ENCODE measurements around the gene FIZ1.
"Not testable (repeated sequence)": the region's sequence is repeated elsewhere in the genome, so short reads cannot be mapped to it uniquely, and the experiment has no call there.

The FIZ1 gene

DNA sequence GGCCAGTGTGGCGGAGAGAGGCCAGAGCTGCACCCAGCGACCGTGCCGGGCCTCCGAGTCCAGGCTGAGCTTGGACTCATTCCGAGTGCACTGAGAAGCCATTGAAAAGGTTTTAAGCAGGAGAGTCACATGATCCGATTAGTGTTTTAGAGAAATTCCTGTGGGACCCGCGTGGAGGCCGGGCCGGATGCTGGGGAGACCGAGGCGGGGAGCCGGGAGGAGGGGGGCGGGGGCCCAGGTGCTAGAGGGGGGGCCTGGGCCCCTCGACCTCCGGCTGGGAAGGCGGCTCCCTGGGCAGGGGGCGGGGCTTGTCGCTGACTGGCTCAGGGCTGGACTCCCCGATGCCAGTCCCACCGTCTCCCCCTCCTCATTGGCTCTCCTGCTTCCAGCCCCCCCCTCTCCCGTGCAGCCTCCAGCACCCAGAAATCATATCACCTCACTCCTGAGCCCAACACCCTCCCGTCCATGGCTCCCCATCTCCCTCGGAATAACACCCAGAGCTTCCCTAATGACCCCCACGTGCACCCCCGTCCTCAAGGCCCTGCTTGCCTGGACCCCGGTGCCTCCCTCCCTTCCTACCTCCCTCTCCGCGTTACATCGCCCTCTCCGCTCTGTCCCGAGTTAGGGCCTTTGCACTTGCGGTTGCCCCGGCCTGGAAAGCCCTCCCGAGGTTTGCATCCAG lies 13.5 kb downstream of the FIZ1 start:
- no peaks in the 10 kb centered on the region for H3K9me3 ChIP-seq (ENCODE audit: control insufficient read depth in 2 of 2, low read length in 2 of 2)
- H3K27ac ChIP-seq (ENCODE audit: low read depth in 2 of 2, low read length in 2 of 2), result peak overlapping the region in 1 of 2 donors; percentile 16
- H3K9ac ChIP-seq (ENCODE audit: low read depth in 1 of 2, low read length in 2 of 2), result peak overlapping the region in 1 of 2 donors; percentile 20
- peaks cover 0 to 11% of the 10 kb centered on the region in 2 donors for H3K27me3 ChIP-seq (ENCODE audit: control insufficient read depth in 2 of 2, insufficient read depth in 2 of 2, low read length in 2 of 2)
- peaks cover 20 to 21% of the 10 kb centered on the region in 2 donors for H3K4me1 ChIP-seq (ENCODE audit: control insufficient read depth in 2 of 2, insufficient read depth in 2 of 2, low read length in 2 of 2)
- peak overlapping the region; percentile 22 to 60 for H3K4me3 ChIP-seq (ENCODE audit: low read length in 2 of 2)
- no peaks in the 10 kb centered on the region for H3K36me3 ChIP-seq (ENCODE audit: control insufficient read depth in 2 of 2, insufficient read depth in 2 of 2, low read length in 2 of 2)

DNA sequence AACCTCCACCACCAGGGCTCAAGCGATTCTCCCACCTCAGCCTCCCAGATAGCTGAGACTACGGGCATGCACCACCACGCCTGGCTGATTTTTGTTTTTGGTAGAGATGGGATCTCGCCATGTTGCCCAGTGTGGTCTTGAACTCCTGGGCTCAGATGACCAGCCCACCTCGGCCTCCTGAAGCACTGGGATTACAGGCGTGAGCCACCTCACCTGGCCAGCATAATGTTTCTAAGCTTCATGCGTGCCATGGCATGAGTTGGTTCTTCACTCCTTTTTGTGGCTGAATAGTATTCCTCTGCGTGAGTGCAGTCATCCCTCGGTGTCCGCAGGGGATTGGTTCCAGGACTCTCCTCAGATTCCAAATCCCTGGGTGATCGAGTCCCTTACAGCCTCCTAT lies 14.4 kb downstream of the FIZ1 start:
- H3K9me3 ChIP-seq (ENCODE audit: control insufficient read depth in 2 of 2, low read length in 2 of 2), result no peaks in the 10 kb centered on the region
- H3K36me3 ChIP-seq (ENCODE audit: control insufficient read depth in 2 of 2, insufficient read depth in 2 of 2, low read length in 2 of 2), result no peaks in the 10 kb centered on the region
- no peak overlapping the region for H3K9ac ChIP-seq (ENCODE audit: low read depth in 1 of 2, low read length in 2 of 2)
- H3K4me3 ChIP-seq (ENCODE audit: low read length in 2 of 2), result no peak overlapping the region
- no peak overlapping the region for H3K27ac ChIP-seq (ENCODE audit: low read depth in 2 of 2, low read length in 2 of 2)
- peaks cover 0 to 11% of the 10 kb centered on the region in 2 donors for H3K27me3 ChIP-seq (ENCODE audit: control insufficient read depth in 2 of 2, insufficient read depth in 2 of 2, low read length in 2 of 2)
- H3K4me1 ChIP-seq (ENCODE audit: control insufficient read depth in 2 of 2, insufficient read depth in 2 of 2, low read length in 2 of 2), result peaks cover 20 to 21% of the 10 kb centered on the region in 2 donors

DNA sequence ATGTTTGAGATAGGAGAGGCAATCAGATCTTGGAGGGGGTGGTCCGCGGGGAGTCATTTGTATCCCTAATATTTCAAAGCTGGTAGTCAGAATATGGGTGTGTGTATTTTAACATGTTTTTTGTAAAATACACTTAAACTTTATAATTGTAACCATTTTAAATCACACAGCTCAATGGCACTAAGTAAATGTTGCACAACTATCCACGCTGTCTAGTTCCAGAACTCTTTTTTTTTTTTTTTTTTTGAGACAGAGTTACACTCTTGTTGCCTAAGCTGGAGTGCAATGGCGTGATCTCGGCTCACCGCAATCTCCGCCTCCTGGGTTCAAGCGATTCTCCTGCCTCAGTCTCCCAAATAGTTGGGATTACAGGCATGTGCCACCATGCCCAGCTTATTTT lies 15.4 kb downstream of the FIZ1 start:
- Histone ChIP-seq H3K27me3 (ENCODE audit: control insufficient read depth in 2 of 2, insufficient read depth in 2 of 2, low read length in 2 of 2) (peaks cover 0 to 11% of the 10 kb centered on the region in 2 donors), H3K4me1 (ENCODE audit: control insufficient read depth in 2 of 2, insufficient read depth in 2 of 2, low read length in 2 of 2) (peaks cover 20 to 21% of the 10 kb centered on the region in 2 donors)
- not testable (repeated sequence) for H3K4me3 ChIP-seq (ENCODE audit: low read length in 2 of 2); H3K9ac ChIP-seq (ENCODE audit: low read depth in 1 of 2, low read length in 2 of 2); H3K9me3 ChIP-seq (ENCODE audit: control insufficient read depth in 2 of 2, low read length in 2 of 2); H3K36me3 ChIP-seq (ENCODE audit: control insufficient read depth in 2 of 2, insufficient read depth in 2 of 2, low read length in 2 of 2); H3K27ac ChIP-seq (ENCODE audit: low read depth in 2 of 2, low read length in 2 of 2)

DNA sequence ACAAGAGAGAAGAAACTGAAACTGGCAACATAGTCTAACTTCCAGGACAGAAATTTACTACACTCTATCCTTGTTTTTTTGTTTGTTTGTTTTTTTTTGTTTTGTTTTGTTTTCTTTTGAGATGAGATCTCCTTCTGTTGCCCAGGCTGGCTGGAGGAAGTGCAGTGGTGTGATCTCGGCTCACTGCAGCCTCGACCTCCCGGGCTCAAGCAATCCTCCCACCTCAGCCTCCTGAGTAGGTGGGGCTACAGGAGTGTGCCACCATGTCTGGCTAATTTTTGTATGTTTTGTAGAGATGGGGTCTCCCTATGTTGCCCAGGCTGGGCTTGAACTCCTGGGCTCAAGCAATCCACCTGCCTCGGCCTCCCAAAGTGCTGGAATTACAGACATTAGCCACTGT lies 17.0 kb downstream of the FIZ1 start:
- H3K36me3 ChIP-seq (ENCODE audit: control insufficient read depth in 2 of 2, insufficient read depth in 2 of 2, low read length in 2 of 2); H3K9ac ChIP-seq (ENCODE audit: low read depth in 1 of 2, low read length in 2 of 2); H3K9me3 ChIP-seq (ENCODE audit: control insufficient read depth in 2 of 2, low read length in 2 of 2); H3K27ac ChIP-seq (ENCODE audit: low read depth in 2 of 2, low read length in 2 of 2); H3K4me3 ChIP-seq (ENCODE audit: low read length in 2 of 2): not testable (repeated sequence)
- Histone ChIP-seq H3K27me3 (ENCODE audit: control insufficient read depth in 2 of 2, insufficient read depth in 2 of 2, low read length in 2 of 2) (peaks cover 0 to 11% of the 10 kb centered on the region in 2 donors), H3K4me1 (ENCODE audit: control insufficient read depth in 2 of 2, insufficient read depth in 2 of 2, low read length in 2 of 2) (peaks cover 20 to 21% of the 10 kb centered on the region in 2 donors)

DNA sequence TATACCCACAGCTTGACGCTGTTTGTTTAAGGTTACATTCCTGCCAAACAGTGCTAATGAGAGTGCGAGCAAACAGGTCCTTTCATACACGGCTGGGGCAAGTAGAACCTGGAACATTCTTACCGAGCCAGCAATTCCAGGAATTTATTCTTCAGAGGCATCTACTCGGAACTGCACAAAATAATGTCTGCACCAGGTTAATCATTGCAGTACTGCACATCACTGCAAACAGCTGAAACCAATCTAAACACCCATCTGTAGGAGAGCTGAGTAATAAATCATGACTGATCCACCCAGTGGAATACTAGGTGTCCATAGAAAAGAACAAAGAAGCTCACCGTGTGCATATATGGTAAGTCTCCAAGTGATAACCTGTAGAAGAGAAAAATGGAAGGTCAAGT lies 17.5 kb downstream of the FIZ1 start:
- H3K4me1 ChIP-seq (ENCODE audit: control insufficient read depth in 2 of 2, insufficient read depth in 2 of 2, low read length in 2 of 2), result peaks cover 17 to 18% of the 10 kb centered on the region in 2 donors
- H3K27ac ChIP-seq (ENCODE audit: low read depth in 2 of 2, low read length in 2 of 2), result no peak overlapping the region
- H3K9me3 ChIP-seq (ENCODE audit: control insufficient read depth in 2 of 2, low read length in 2 of 2), result no peaks in the 10 kb centered on the region
- H3K9ac ChIP-seq (ENCODE audit: low read depth in 1 of 2, low read length in 2 of 2), result no peak overlapping the region
- peaks cover 0 to 11% of the 10 kb centered on the region in 2 donors for H3K27me3 ChIP-seq (ENCODE audit: control insufficient read depth in 2 of 2, insufficient read depth in 2 of 2, low read length in 2 of 2)
- peak overlapping the region in 1 of 2 donors; percentile 82 for H3K4me3 ChIP-seq (ENCODE audit: low read length in 2 of 2)
- peaks cover 4 to 5% of the 10 kb centered on the region in 2 donors for H3K36me3 ChIP-seq (ENCODE audit: control insufficient read depth in 2 of 2, insufficient read depth in 2 of 2, low read length in 2 of 2)

DNA sequence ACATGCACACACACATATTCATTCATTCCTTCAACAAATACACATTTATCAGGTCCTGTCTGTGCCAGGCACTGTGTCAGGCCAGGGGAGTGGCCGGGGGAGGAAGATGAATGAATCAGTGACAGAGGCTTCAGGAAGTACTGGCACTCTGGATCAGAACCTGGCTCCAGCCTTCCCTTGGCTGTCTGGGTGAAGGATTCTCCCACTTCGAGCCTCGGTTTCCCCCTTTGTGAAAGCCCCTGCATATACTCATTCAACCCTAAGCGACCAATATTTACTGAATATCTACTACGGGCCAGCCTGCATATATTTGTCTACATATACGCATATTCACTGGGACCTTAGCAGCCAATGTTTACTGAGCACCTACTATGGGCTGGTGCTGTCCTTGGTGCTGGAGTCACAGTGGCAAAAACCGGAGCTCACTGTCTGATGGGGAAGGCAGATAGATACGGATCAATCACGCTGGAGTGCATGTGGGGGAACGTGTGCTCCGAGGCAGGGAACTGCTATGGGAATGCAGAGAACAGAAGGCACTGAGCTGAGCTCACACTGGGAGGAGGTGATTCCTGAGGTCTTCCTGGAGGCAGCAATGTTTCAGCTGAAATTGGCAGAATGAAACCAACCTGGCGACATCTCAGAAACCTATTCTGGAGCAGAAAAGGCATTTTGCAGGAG lies 18.0 kb downstream of the FIZ1 start:
- Histone ChIP-seq H3K9ac (ENCODE audit: low read depth in 1 of 2, low read length in 2 of 2) (peak overlapping the region; percentile 73 to 81), H3K36me3 (ENCODE audit: control insufficient read depth in 2 of 2, insufficient read depth in 2 of 2, low read length in 2 of 2) (peaks cover 4 to 6% of the 10 kb centered on the region in 2 donors), H3K4me1 (ENCODE audit: control insufficient read depth in 2 of 2, insufficient read depth in 2 of 2, low read length in 2 of 2) (peaks cover 13 to 16% of the 10 kb centered on the region in 2 donors), H3K27ac (ENCODE audit: low read depth in 2 of 2, low read length in 2 of 2) (peak overlapping the region; percentile 54 to 81), H3K9me3 (ENCODE audit: control insufficient read depth in 2 of 2, low read length in 2 of 2) (no peaks in the 10 kb centered on the region), H3K27me3 (ENCODE audit: control insufficient read depth in 2 of 2, insufficient read depth in 2 of 2, low read length in 2 of 2) (peaks cover 0 to 11% of the 10 kb centered on the region in 2 donors), H3K4me3 (ENCODE audit: low read length in 2 of 2) (peak overlapping the region; percentile 76 to 82)

DNA sequence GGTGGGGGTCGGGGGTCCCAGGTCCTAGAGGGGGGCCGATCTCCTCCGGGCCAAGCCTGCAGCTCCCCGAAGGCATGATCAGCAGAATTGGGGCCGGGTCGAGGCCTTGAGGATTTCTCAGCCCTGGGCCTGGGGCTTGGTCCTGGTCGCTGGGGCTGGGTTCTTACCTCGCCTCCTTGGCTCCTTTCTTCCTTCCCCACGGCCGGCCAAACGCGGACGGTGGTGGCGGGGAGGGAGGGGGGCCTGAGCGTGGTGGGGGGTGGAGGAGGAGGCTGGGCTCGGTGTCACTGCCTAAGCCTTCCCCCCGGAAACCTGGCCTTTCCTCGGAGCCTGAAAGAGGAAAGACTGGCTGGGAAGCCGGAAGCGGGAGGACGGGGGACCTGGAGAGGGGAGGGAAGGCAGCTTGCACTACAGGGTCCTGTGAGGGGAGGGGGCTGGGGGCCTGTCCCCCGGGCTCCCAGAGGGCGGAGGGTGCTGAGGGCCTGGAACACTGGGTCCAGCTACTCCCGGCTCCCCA lies 18.6 kb downstream of the FIZ1 start, which contains the start of gene ZNF579:
ZNF579 (minus strand) TSS at position 221 of the 517 bp plus-strand sequence. CDS start 1,209 bp downstream, outside the sequence.
- Histone ChIP-seq H3K36me3 (ENCODE audit: control insufficient read depth in 2 of 2, insufficient read depth in 2 of 2, low read length in 2 of 2) (peaks cover 4 to 6% of the 10 kb centered on the region in 2 donors), H3K27me3 (ENCODE audit: control insufficient read depth in 2 of 2, insufficient read depth in 2 of 2, low read length in 2 of 2) (peaks cover 0 to 7% of the 10 kb centered on the region in 2 donors), H3K9me3 (ENCODE audit: control insufficient read depth in 2 of 2, low read length in 2 of 2) (no peaks in the 10 kb centered on the region), H3K27ac (ENCODE audit: low read depth in 2 of 2, low read length in 2 of 2) (peak within 1 kb of the TSS; percentile 54 to 81), H3K9ac (ENCODE audit: low read depth in 1 of 2, low read length in 2 of 2) (peak within 1 kb of the TSS; percentile 73 to 81), H3K4me3 (ENCODE audit: low read length in 2 of 2) (peak within 1 kb of the TSS; percentile 76 to 82), H3K4me1 (ENCODE audit: control insufficient read depth in 2 of 2, insufficient read depth in 2 of 2, low read length in 2 of 2) (peaks cover 11 to 12% of the 10 kb centered on the region in 2 donors)

DNA sequence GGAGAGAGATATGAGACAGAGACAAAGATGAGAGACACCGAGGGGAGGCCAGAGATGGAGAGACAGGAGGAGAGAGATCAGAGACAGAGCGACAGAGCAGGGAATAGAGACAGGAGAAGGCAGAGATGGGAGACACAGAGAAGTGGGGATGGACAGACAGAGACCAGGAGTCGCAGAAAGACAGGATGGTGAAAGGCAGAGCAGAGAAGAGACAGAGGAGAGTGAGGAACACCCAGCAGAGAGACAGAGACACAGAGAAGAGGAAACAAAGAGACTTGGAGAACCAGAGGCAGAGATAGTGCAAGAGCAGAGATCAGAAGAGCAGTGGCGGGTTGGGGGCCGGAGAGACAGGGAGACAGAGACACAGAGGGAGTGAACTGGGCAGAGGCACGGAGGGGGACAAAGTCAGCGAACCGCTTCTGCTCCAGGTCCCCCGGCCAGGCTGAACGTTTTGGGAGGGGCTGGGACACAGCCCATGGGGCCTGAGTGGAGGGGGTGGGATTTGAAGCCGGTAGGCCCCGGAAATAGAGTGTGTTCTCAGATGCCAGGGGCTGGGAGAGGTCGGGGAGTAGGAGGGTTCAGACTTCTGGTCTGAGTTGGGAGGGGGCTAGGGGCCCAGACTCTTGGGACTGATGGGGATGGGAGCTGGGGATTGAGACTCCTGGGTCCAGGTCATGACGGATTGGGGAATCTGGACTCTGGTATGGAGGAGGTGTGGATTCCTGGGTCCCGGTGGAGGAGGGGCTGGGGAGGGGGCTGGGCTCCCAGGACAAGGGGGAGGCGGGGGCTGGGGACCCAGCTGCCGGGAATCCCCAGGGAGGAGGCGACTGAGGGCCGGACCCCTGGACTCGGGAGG lies 19.3 kb downstream of the FIZ1 start:
- Histone ChIP-seq H3K36me3 (ENCODE audit: control insufficient read depth in 2 of 2, insufficient read depth in 2 of 2, low read length in 2 of 2) (peaks cover 4 to 6% of the 10 kb centered on the region in 2 donors), H3K4me3 (ENCODE audit: low read length in 2 of 2) (peak overlapping the region; percentile 76 to 82), H3K27ac (ENCODE audit: low read depth in 2 of 2, low read length in 2 of 2) (peak overlapping the region; percentile 54 to 81), H3K4me1 (ENCODE audit: control insufficient read depth in 2 of 2, insufficient read depth in 2 of 2, low read length in 2 of 2) (peaks cover 11 to 12% of the 10 kb centered on the region in 2 donors), H3K9ac (ENCODE audit: low read depth in 1 of 2, low read length in 2 of 2) (peak overlapping the region; percentile 63 to 73), H3K9me3 (ENCODE audit: control insufficient read depth in 2 of 2, low read length in 2 of 2) (no peaks in the 10 kb centered on the region), H3K27me3 (ENCODE audit: control insufficient read depth in 2 of 2, insufficient read depth in 2 of 2, low read length in 2 of 2) (peaks cover 0 to 5% of the 10 kb centered on the region in 2 donors)

DNA sequence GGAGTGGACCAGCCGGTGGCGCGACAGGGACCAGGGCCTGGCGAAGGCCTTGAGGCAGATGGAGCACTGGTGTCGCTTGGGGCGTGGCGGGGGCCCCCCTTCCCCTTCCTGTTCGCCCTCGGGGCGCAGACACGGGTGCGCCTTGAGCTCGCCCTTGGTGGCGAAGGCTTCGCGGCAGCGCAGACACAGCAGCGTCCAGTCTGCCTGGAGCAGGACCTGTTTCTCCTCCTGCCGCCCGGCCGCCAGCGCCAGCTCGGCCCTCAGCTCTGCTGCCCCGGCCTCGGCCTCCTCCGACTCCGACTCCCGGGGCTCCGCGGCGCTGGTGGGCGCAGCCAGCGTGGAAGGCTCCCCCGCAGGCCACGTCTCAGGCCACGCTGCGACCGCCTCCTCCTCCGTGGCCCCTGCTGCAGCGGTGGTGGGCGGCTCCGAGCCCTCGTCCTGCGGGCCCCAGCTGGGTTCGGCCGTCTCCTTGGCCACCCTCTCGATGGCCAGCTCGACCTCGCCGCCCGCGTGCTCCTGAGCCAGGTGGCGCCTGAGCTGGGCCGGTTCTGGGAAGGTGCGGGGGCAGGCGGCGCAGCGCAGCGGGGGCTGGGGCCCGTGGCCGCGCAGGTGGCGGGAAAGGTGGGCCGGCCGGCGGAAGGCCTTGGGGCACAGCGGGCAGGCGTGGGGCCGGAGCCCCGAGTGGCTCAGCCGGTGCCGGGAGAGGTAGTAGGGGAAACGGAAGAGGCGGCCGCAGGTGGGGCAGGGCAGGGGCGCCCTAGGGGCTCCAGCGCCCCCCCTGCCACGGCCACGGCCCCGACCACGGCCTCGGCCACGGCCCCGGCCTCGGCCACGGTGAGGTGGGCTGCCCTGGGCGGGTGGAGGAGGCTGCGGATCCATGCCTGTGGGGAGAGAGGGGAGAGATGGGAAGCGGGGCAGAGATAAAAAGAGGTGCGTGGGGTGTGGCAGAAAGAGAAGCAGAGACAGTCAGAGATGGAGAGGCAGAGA lies 20.3 kb downstream of the FIZ1 start:
- Histone ChIP-seq H3K4me1 (ENCODE audit: control insufficient read depth in 2 of 2, insufficient read depth in 2 of 2, low read length in 2 of 2) (peaks cover 11 to 12% of the 10 kb centered on the region in 2 donors), H3K27me3 (ENCODE audit: control insufficient read depth in 2 of 2, insufficient read depth in 2 of 2, low read length in 2 of 2) (no peaks in the 10 kb centered on the region), H3K36me3 (ENCODE audit: control insufficient read depth in 2 of 2, insufficient read depth in 2 of 2, low read length in 2 of 2) (peaks cover 4 to 6% of the 10 kb centered on the region in 2 donors), H3K27ac (ENCODE audit: low read depth in 2 of 2, low read length in 2 of 2) (no peak overlapping the region), H3K9ac (ENCODE audit: low read depth in 1 of 2, low read length in 2 of 2) (no peak overlapping the region), H3K9me3 (ENCODE audit: control insufficient read depth in 2 of 2, low read length in 2 of 2) (no peaks in the 10 kb centered on the region), H3K4me3 (ENCODE audit: low read length in 2 of 2) (peak overlapping the region in 1 of 2 donors; percentile 82)

Measured in mucosa of rectum (tissue), 2 donors.